Activated CD8-positive, alpha-beta memory T cell treated with anti-CD3 and anti-CD28 coated beads, Interleukin-2, amount 50 U/mL, for 4 hours (primary cell): Measurements from ENCODE around the gene NABP1.
A peak's percentile ranks its signal among the peaks of the same experiment; 100 is the strongest.

Source experiments
- DNase-seq: peaks from one replicate; pipeline ENCODE4 v3.0.0-alpha.2; 2020

The NABP1 gene

DNA sequence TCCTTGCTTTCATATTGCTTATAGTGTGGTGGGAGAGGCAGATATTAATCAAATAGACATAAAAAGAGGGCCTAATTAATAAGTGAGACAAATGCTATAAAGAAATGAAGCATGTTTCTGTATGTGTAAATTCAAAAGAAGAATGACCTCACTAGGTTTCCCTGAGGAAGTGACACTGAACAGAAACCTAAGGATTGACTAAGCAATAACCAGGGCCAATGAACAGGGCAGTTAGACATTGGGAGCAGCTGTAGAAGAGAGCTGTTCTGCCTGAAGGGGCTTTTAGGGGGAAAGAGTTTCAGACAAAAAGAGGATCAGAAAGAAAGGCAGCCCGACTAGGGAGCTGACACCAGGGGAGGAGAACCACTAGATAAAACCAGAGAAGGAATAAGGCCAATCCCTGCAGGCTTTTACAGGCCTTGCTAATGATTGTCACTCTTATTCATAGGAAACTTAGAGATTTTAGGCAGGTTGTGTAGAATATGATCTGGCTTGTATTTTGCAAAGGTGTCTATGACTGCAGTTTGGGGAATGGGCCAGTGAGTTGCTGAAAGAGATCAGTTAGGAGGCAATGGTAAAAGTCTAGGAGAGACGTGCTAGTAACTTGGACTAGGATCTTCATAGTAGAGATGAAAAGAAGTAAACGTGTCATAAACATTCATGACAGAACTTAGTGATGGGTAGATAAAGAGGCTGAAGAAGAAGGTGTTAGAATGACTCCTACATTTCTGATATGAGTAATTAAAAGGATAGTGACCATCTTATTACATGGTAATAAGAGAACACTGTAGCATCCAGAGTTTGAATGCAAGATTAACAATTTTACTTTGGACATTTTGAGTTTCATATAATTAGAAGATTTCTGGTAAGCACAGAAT, 26.8 kb upstream of the NABP1 start:
- no peak for DNase-seq

DNA sequence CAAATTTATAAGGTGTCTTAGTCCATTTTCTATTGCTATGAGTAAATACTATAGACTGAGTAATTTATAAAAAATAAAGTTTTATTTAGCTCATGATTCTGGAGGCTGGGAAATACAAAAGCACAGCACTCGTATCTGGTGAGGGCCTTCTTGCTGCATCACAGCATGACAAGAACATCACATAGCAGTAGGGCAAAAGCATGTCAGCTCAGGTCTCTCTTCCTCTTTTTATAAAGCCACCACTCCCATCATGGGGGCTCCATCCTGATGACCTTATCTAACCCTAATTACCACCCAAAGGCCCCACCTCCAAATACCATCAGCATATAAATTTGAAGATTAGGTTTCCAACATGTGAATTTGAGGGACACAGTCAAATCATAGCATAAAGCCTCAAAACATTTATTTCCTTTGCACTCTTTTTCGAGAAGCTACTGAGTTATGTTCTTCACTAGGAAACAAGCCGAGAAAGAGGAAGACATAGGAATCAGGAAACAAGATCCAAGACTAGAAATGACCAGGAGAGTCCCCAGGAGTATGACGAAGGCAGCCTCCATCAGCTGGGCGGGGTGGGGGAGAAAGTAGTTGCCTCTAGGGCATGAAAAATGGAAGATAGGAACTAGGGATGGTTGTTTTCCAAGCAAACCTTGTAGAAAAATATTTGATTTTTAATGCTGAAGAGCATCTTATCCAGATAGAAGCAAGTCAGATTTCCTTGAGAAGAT, 24.1 kb upstream of the NABP1 start:
- no peak for DNase-seq

DNA sequence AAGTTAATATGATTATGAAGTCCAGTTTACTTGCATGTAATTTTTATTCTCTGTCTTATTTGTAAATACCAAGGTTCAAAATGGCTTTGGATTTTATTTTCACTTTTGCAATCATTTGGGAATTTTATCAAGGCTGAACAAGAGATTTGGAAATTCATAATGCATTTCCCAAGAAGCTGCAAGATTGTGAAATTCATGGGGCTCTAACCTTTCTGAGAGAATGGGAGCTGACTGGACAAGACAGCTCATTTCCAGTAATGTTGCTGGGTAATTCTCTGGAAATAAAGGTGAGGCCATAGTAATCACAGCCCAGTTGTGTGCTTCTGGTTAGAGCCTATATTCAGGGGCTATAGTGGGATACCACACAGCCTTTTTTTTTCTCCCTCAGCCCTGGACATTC, 21.5 kb upstream of the NABP1 start:
- no peak for DNase-seq

DNA sequence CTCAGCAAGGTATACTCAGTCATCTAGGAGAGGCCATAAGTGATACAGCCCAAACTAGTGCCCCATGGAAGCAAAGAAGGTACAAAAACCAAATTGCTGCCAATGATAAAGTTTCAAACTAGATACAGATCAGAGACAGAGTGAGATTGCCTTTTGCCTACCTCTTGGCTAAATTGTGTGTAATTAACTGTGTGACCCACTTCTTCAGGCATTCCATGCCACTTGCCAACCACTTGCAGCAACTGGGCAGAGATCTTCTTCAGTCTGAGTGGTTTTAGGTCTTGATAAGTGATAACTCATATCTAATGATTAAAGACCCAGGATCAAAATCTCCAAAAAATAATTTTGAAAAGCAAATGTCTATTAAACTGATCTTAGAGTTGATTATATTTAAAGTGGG, 21.1 kb upstream of the NABP1 start:
- no peak for DNase-seq

DNA sequence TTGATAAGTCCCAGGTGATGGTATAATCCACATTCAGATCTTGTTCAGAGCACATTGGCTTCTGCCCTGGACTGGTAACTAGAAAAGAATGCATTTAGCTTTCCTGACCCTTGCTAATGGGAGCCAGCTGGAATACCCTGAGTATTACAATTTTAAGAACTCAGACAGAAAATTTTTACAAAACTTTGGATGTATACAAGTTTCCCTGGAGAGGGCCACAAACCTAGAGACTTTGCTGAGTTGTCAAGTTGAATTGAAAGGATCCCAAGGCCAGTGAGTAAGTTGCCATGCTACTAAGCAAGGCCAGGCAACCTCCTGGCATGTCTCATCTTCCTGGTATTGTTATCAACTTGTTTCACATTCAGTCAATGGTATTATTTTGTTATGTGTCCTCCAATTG, 20.0 kb upstream of the NABP1 start:
- no peak for DNase-seq

DNA sequence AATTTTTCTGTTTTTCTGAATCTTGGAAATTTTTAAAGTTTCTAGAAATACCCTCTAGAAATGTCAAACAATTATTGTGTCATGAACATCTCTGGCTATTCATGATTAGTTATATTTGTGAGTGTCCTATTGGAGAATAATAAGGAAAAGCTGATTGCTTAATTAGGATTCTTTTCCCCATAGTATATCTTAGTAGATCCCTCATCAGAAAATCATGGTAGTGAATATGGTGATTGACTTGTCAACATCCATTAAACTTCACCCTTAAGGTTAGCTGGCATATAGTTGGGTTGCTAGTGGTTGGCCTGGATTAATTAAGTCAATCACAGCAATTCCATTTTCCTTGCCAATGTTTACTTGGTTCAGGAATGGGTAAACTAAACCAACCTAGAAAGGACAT, 18.7 kb upstream of the NABP1 start:
- no peak for DNase-seq

DNA sequence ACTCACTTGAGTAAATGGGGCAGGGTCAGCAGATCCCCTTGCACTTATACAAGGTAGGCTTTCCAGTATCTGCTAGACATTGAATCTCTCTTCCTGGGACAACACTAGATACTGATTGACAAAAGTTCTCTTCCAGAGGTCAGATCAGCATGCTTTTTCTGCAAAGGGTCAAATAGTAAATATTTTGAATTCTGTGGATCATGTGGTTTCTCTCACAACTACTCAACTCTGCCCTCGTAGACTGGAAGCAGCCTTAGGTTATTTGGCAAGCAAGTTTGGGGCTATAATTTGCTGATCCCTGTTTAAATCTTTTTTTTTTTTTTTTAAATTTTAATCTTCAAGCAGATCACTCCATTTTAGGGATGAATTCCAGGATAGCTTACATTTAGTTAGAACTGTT, 17.4 kb upstream of the NABP1 start:
- DNase-seq = no peak

DNA sequence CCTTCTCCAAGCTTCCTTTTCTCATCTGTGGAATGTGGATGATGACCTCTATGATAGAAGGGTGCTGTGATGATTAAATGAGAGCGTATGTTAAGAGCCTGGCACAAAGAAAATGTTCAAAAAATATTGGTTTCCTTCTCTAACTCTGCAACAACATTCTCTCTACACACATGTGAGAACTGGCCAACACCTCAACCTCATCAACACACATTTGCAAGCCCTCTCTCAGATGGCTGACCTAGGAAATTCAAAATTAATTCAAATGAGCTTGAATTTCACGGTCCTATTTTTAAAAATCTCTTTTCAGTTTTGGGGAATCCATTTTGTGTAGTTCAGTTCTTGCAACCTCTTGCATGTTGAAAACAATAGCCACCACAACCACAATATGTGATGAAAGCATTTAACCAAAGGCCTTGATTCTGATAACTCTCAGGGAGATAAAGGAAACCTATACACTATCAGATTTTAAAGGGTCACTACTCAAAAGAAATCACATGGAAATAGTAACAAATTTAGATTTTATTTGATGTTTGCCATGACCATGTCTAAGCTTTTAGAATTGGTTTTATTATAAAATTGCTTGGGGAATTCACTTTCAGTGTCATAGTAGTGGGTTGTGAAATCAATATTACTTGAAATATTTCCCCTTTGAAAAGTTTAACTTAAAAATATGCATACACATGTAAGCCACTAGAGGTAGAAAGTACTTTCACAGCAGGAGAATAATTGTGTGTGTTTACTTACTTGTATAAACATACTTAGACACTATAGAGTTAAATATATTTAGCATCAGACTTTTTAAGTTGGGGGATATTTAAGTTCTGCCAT, 16.6 kb upstream of the NABP1 start:
- DNase-seq = no peak

DNA sequence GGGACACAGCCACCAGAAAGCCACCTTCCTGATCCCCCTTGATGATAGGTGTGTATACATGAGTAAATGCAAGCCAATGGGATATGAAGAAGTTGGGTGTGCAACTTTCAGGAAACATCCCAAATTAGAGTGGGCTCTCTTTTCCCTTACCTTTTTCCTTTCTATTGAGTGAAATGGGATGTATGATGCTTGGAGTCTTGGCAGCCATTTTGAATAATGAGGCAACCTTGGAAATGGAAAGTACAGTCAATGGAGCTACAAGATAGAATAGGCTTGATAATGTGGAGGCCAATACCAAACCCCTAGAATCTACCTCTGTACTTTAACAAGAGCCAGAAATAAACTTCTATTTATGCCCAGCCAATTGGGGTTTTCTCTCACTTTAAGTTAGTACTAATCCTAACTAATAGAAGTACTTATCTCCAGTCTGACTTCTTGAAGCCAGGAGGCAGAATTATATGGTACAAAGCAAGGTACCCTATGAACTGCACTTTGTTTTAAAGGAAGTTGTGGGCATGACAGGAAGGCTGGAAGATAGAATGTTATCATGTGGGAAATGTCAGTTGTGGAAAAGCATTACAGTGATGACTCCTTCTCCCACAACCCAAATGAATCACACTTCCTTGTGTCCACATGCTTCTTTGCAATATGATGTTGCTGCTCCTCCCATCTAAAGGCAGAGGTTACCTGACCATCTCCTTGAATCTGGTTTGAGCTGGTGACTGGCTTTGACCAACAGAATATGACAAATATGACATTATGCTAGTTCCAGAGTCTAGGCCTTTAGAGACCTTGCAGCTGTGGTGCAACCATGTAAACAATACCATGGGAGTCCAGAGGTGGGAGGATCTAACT, 12.9 kb upstream of the NABP1 start:
- no peak for DNase-seq

DNA sequence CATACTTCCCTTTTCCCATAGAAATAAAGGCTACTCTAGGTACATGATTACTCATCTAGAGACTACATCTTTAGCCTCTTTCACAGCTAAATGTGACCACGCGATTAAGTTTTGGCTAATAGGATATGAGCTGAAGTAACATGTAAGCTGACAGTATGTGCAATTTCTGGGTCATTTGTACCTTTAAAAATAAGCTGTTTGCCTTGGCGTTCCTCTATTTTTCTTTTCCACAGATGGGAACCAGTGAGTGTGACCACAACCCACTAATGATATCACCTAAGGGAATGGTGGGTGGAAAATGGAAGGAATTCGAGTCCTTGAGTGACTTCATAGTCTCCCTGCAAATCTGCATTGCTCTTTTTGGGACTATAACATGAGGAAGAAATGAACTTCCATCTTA, 11.7 kb upstream of the NABP1 start:
- DNase-seq = no peak

DNA sequence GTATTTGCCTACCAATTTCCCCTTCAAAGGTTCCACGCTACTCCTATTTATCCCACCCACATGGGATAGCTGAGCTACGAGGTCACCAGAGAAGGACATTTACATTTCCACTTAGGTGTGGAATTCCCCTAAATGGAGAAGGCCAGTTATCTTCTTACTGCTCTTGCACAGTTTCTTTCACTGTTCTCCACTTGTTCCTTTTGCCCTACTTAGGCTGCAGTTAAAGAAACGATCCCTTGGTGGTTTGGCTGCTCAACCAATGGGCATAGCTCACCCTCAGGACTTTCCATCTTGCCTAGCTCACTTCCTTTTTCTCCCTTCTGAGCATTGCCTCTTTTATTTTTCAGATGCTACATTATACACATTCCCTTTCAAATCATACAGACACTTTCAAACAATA, 11.2 kb upstream of the NABP1 start:
- DNase-seq = no peak

DNA sequence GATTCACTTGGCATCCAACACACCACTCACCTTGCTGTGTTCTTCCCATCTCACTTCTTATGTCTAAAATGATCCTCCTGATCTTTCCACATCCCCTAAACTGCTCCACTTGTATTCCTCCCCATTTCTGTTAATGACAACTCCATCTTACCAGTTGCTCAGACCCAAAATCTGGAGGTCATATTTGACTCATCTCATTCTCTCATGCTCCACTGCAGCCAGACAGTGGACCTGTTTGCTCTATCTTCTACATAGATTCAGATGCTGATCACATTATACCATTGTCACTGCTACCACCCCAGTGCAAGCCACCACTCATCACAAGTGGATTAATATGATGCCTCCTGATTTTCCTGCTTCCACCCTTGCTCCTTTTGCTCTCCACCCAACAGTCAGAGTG, 7.9 kb upstream of the NABP1 start:
- DNase-seq = no peak

DNA sequence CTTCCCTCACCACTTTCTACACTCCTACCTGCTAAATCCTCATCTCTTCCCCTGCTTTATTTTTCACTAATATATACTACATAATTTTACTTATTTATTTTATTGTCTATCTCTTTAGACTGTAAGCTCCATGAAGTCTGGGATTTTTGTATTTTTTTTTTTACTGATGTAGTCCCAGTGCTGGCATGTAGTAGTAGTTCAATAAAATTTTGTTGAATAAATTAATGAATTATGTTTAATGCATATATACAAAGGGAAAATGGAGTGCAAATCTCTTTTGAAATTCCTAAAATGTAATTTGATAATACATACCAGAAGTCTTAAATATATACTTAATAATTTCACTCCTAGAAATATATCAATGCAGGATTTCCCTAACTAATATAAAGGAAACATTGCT, 7.1 kb upstream of the NABP1 start:
- DNase-seq = no peak

DNA sequence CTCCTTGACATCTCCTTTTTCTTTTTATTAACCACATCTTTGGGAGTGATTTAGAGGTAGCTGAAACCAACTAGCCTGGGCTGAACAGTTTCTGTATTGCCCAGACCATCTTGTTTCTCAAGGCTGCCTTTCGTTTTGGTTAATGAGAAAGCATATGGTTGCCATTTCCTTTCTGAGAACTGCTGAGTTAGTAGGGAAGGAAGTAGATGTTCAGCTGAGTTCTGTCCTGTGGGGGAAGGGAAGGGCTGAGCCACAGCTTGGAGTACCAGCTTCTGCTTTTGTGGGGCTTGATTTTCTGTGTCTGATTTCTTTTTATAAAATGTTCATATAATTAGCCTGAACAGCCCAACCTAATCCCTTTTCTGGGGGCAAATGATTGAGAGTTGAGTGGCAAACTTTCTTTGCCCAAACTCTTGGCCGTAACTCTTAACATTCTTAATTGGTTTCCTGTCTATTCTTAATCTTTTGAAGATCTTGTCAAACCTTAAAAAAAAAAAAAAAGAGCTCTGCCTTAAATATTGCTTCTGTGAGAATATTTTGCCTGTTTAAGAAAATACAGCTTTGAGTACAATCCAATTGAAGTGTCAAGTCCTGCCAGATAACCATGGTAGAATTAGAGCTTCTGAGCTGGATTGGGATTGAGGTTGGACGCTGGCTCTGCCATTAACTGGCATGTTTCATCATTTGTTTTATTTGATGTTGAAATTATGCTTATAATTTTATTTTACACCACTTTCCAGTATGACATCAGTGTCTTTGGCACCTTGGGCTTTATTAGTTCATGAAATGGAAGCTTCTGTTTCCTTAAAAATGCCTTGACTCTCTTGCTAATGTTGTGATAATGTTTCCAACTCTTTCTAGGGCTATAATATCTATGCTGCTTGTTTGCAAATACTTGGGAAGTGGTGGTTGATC, 1.9 kb upstream of the NABP1 start:
- DNase-seq = peak; percentile 54

DNA sequence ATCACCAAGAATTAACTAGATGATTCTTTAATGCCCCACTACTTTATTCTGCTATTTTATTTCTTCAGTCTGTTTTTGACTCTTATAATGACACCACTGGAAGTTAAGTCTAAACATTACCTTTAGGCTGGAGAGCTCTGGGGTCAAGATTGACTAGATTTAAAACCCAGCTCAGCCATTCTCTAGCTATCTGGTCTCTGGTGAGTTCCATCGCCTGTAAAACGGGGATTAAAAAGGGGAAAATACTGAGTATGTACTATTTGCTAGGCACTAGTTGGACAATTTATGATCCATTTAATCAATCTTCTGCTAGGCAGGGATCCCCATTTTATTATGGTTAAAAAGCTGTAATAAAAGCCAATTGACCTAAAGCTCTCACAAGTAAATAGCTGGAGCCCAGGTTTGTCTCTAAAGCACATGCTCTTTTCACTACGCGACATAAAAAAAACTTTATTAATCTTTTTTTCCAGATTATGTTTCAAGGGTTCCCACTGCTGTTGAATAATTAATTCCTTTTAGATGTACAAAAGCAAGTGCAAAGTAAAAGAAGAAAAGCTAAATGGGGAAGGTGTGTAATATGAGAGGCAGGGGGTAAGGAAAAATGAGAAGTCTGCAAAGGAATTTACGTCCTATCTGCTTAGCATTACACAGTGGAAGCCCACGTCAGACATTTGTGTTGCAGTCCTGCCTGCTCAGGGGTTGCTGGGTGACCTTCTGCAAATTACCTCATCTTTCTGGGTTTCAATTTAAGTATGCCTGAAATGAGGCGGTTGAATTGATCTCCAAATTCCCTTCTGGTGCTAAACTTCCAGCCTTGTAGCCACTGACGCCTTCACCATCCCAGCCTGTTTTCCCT, 918 bp upstream of the NABP1 start:
- DNase-seq = peak; percentile 40

DNA sequence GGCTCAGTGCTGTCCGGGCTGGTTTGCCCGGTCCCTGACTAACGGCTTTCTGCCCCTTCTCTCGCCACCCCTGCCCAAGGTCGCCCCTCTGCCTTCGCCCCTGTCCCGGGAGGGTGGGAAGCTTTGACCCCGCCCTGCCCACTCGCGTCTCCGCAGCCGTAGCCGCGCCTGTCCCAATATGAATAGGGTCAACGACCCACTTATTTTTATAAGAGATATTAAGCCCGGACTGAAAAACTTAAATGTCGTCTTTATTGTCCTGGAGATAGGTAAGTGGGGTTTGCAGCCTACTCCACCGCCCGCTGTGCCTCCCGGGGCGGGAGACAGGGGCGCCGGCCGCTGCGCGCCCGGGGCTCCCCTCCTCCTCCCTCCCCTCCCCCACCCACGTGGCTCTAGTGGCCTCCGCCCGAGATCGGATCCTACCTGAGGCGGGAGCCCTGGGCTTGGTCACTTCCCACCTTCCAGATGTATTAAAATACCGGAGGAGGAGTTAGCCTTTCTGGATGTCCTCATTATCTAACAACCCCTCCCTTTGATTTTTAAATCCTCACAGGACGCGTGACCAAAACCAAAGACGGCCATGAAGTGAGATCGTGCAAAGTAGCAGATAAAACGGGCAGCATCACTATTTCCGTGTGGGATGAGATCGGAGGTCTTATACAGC, 633 bp downstream of the NABP1 start:
- DNase-seq = peak; percentile 64

DNA sequence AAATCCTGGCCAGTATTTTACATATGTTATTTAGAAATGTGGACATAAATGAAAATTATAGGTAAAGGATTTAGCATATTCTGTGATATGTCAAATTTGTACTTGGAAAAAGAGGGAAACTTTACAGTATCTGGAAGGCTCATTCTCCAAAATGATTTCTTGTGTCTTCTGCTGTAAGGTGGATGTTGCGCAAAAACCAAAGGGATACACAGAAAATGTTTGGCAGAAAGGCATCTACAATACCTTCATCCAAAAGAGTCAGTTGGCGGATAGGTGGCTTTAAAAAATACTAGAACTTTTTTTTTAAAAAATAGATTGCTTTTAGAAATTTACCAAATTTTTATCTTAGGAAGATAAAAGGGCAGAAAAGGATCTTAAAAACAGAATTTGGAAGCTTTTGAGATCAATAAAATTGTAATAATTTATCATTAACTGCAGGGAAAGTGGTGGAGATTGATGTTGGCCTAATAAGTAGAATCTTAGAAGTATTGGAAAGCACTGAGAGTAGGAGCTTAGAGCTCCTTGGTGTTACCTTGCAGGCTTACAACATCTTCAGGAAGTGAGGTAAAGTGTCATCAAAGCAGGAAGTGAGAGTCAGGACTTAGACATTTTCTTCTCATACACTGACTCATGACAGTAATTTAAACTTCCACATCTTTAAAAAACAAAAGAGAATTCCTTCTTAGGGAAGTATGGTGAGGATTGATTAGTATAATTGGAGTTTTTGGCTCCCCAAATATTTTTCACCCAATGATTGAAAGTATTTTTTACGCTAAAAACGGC, 2.1 kb downstream of the NABP1 start:
- DNase-seq = no peak

DNA sequence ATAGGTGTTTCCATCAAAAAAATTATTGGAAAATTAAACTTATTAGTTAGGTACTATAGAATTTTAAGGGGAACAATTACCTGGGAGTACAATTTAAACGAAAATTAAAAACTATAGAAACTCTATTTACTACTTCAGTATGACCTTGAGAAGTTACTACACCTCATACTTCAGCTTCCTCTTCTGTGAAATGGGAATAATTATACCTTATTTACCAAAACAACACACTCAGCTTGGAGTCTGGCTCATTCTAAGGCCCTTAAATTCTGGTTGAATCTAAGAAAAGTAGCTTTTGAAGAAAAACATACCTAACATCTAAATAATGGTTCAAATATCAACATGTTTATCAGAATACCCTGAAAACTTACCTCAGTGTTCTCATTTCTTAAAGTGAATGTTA, 2.7 kb downstream of the NABP1 start:
- no peak for DNase-seq

DNA sequence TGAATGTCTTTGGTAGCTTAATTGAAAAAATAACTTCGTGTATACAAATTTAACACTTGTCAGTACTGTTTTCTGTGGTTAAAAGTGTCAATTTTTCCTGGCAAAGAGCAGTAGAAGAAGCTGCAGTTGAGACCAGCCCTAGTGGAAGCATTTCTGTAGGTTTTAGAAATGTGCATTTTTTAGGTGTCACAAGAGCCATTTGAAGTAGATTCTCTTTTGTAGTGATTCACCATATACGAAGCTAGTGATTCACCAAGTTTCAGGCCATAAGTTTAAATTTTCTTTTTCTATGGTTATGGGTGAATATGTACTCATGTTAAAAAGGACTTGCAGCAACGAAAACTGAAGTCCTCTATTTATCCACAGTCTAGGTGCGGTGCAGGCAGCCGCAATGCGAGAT, 4.2 kb downstream of the NABP1 start:
- no peak for DNase-seq
